Measurements from ENCODE around the gene HAT1. TPM values are rescaled to one million over a fixed set of nuclear protein-coding genes. Genes with fewer than 3 reads are reported as not detected.

Gene HAT1
- polyA plus RNA-seq, 3 donors = 16.9 to 63.3 (median 62.8) TPM

DNA sequence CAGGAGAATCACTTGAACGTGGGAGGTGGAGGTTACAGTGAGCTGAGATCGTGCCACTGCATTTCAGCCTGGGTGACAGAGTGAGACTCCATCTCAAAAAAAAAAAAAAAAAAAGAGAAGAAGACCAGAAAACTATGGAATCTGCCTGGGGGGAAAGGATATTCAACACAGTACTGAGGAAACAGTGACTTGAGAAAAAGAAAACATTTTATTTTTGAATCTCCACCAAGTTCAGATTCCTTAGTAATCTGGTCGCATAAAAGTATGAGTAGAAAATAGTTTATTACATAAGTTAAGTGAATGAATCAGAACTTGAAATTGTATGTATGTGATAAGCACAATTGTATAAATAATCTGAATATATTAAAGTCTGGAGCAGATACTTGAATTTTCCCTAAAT lies 13.0 kb upstream of the HAT1 start:
- intact Hi-C loops (cut with micrococcal nuclease) = no loop called here
- H4K20me1 ChIP-seq (ENCODE audit: insufficient read depth, low read length) = no peaks in the 10 kb centered on the region
- H3K27ac Mint-ChIP-seq = no peak overlapping the region

DNA sequence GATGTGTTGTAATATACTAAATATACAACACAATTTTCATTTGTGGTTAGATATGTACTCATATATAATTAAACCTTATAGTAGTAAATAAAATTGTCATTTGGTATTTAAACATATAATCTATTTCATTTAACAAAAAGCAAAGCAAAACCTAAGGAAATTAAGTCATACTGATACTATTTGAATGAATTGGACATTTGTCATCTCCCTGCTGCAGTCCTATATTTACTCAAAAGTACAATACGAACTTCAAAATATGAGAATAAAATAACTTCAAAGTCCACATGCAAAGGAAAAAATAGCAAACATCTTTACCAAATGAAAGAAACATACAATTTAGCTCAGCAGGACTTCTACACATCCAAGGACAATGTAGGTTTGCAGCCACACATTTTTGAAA lies 11.8 kb upstream of the HAT1 start:
- H3K36me3 ChIP-seq (replicated peaks in 1 of 2; ENCODE audit: control insufficient read depth in 1 of 2, insufficient read depth in 2 of 2, low read length in 2 of 2) = no peaks in the 10 kb centered on the region
- H4K20me1 ChIP-seq (ENCODE audit: insufficient read depth, low read length) = no peaks in the 10 kb centered on the region
- H3K36me3 Mint-ChIP-seq = no peaks in the 10 kb centered on the region
- WGBS (ENCODE audit: insufficient coverage) = no CpG with 5 or more reads among the region's 1 CpG
- intact Hi-C loops (cut with micrococcal nuclease) = no loop called here
- H3K27me3 Mint-ChIP-seq (ENCODE audit: low read depth in 3 of 3) = peaks cover under 1 to 6% (median 5%) of the 10 kb centered on the region in 3 donors
- no peak overlapping the region for H3K4me2 ChIP-seq (replicated peaks; ENCODE audit: extremely low read depth, low read length, poor library complexity, severe bottlenecking)
- no peak overlapping the region for H3K27ac ChIP-seq (ENCODE audit: low read depth in 1 of 2, low read length in 2 of 2)
- peaks cover 0 to 3% (median 0%) of the 10 kb centered on the region in 7 donors for H3K9me3 Mint-ChIP-seq
- no peaks in the 10 kb centered on the region for H3K9me3 ChIP-seq (replicated peaks in 1 of 2; ENCODE audit: control insufficient read depth in 1 of 2, insufficient read depth in 1 of 2, low read length in 2 of 2)
- no peaks in the 10 kb centered on the region for H3K4me1 ChIP-seq (ENCODE audit: control insufficient read depth in 1 of 2, insufficient read depth in 2 of 2, low read length in 2 of 2)
- no peak overlapping the region for H2AFZ ChIP-seq (ENCODE audit: insufficient read depth, low read depth, low read length, poor library complexity, severe bottlenecking)
- H3K4me3 ChIP-seq (replicated peaks in 1 of 3; ENCODE audit: low read depth in 2 of 3, low read length in 3 of 3) = no peak overlapping the region
- H3K27me3 ChIP-seq (ENCODE audit: control insufficient read depth in 2 of 2, insufficient read depth in 2 of 2, low read length in 2 of 2) = no peaks in the 10 kb centered on the region
- TF ChIP-seq, protein P1, sequence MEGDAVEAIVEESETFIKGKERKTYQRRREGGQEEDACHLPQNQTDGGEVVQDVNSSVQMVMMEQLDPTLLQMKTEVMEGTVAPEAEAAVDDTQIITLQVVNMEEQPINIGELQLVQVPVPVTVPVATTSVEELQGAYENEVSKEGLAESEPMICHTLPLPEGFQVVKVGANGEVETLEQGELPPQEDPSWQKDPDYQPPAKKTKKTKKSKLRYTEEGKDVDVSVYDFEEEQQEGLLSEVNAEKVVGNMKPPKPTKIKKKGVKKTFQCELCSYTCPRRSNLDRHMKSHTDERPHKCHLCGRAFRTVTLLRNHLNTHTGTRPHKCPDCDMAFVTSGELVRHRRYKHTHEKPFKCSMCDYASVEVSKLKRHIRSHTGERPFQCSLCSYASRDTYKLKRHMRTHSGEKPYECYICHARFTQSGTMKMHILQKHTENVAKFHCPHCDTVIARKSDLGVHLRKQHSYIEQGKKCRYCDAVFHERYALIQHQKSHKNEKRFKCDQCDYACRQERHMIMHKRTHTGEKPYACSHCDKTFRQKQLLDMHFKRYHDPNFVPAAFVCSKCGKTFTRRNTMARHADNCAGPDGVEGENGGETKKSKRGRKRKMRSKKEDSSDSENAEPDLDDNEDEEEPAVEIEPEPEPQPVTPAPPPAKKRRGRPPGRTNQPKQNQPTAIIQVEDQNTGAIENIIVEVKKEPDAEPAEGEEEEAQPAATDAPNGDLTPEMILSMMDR (IDR thresholded peaks at IDR 0.05) = no peak
- H3K4me3 Mint-ChIP-seq = no peak overlapping the region
- no peaks in the 10 kb centered on the region for H3K4me1 Mint-ChIP-seq
- no peak for DNase-seq
- no peak overlapping the region for H3K9ac ChIP-seq (ENCODE audit: insufficient read depth, low read length, poor library complexity, severe bottlenecking)
- H3K27ac Mint-ChIP-seq = no peak overlapping the region
- H3K79me2 ChIP-seq (ENCODE audit: insufficient read depth, low read length) = no peaks in the 10 kb centered on the region

More for the DNA sequence above, 13.0 kb upstream of the HAT1 start:
- no peaks in the 10 kb centered on the region for H3K36me3 ChIP-seq (replicated peaks in 1 of 2; ENCODE audit: control insufficient read depth in 1 of 2, insufficient read depth in 2 of 2, low read length in 2 of 2)
- H3K27me3 ChIP-seq (ENCODE audit: control insufficient read depth in 2 of 2, insufficient read depth in 2 of 2, low read length in 2 of 2) = no peaks in the 10 kb centered on the region
- H3K36me3 Mint-ChIP-seq = no peaks in the 10 kb centered on the region
- no peaks in the 10 kb centered on the region for H3K79me2 ChIP-seq (ENCODE audit: insufficient read depth, low read length)
- WGBS (ENCODE audit: insufficient coverage) = 100% methylated on average over 1 of the region's 3 CpGs
- peaks cover 0 to 3% (median 0%) of the 10 kb centered on the region in 7 donors for H3K9me3 Mint-ChIP-seq
- no peak for DNase-seq
- H3K4me3 Mint-ChIP-seq = no peak overlapping the region
- no peak overlapping the region for H3K4me3 ChIP-seq (replicated peaks in 1 of 3; ENCODE audit: low read depth in 2 of 3, low read length in 3 of 3)
- TF ChIP-seq, protein P1 (IDR thresholded peaks at IDR 0.05) = no peak
- peaks cover 1 to 11% (median 8%) of the 10 kb centered on the region in 3 donors for H3K27me3 Mint-ChIP-seq (ENCODE audit: low read depth in 3 of 3)
- H3K4me1 ChIP-seq (ENCODE audit: control insufficient read depth in 1 of 2, insufficient read depth in 2 of 2, low read length in 2 of 2) = no peaks in the 10 kb centered on the region
- no peaks in the 10 kb centered on the region for H3K9me3 ChIP-seq (replicated peaks in 1 of 2; ENCODE audit: control insufficient read depth in 1 of 2, insufficient read depth in 1 of 2, low read length in 2 of 2)
- H3K4me2 ChIP-seq (replicated peaks; ENCODE audit: extremely low read depth, low read length, poor library complexity, severe bottlenecking) = no peak overlapping the region
- no peak overlapping the region for H3K9ac ChIP-seq (ENCODE audit: insufficient read depth, low read length, poor library complexity, severe bottlenecking)
- H2AFZ ChIP-seq (ENCODE audit: insufficient read depth, low read depth, low read length, poor library complexity, severe bottlenecking) = no peak overlapping the region
- no peaks in the 10 kb centered on the region for H3K4me1 Mint-ChIP-seq
- no peak overlapping the region for H3K27ac ChIP-seq (ENCODE audit: low read depth in 1 of 2, low read length in 2 of 2)

Measured in CD14-positive monocyte (primary cell).